Right lung (tissue), 10 donors: ENCODE results near the gene EXOC3. TPM values are rescaled to one million over a fixed set of nuclear protein-coding genes. Genes with fewer than 3 reads are reported as not detected.
A peak's percentile ranks its signal among the peaks of the same experiment; 100 is the strongest.
"Not testable (repeated sequence)": the region's sequence is repeated elsewhere in the genome, so short reads cannot be mapped to it uniquely, and the experiment has no call there.

Experiments
- DNase-seq, 2 donors: peaks; one replicate each; pipeline ENCODE4 v3.0.0-alpha.2; 2013
- long read RNA-seq, 8 donors: transcript quantifications; one replicate each; lab custom pipeline, GENCODE V29; 2026
- polyA plus RNA-seq, 5 donors: library from polyadenylated mRNA; unstranded; fragments of 120-200 nt; gene quantifications; one replicate each; pipeline versions ENCODE4 v1.2.1 to v1.2.3, GENCODE V29; 2013; ENCODE audit warnings: inconsistent platforms in 1 of 5, low replicate concordance in 1 of 5; ENCODE audit not compliant: insufficient read length in 5 of 5, insufficient read depth in 1 of 5

The EXOC3 gene
- 10 to 100 TPM; 43.6 to 59.3 (median 55.2) TPM for polyA plus RNA-seq
- long read RNA-seq, donor 1, partial matches to known transcripts, result 14 of 20 reads
- long read RNA-seq, donor 1, other reads (novel, unspliced or antisense), result 0 of 20 reads
- long read RNA-seq, donor 2, partial matches to known transcripts, result 5 of 7 reads
- long read RNA-seq, donor 2, other reads (novel, unspliced or antisense), result 0 of 7 reads
- long read RNA-seq, donor 3, partial matches to known transcripts, result 8 of 10 reads
- long read RNA-seq, donor 3, other reads (novel, unspliced or antisense), result 0 of 10 reads
- long read RNA-seq, donor 4, partial matches to known transcripts, result 11 of 12 reads
- long read RNA-seq, donor 4, other reads (novel, unspliced or antisense), result 0 of 12 reads
- long read RNA-seq, donor 5, partial matches to known transcripts, result 18 of 23 reads
- long read RNA-seq, donor 5, other reads (novel, unspliced or antisense), result 0 of 23 reads
- long read RNA-seq, donor 6, partial matches to known transcripts, result 0 of 7 reads
- long read RNA-seq, donor 6, other reads (novel, unspliced or antisense), result 0 of 7 reads
- long read RNA-seq, donor 7, transcript EXOC3-209 (13 exons, 2,825 nt), result major isoform, 5 of 9 reads
- long read RNA-seq, donor 7, partial matches to known transcripts, result 0 of 9 reads
- long read RNA-seq, donor 7, other reads (novel, unspliced or antisense), result 0 of 9 reads
- long read RNA-seq, donor 8, partial matches to known transcripts, result 0 of 3 reads
- long read RNA-seq, donor 8, other reads (novel, unspliced or antisense), result 0 of 3 reads

DNA sequence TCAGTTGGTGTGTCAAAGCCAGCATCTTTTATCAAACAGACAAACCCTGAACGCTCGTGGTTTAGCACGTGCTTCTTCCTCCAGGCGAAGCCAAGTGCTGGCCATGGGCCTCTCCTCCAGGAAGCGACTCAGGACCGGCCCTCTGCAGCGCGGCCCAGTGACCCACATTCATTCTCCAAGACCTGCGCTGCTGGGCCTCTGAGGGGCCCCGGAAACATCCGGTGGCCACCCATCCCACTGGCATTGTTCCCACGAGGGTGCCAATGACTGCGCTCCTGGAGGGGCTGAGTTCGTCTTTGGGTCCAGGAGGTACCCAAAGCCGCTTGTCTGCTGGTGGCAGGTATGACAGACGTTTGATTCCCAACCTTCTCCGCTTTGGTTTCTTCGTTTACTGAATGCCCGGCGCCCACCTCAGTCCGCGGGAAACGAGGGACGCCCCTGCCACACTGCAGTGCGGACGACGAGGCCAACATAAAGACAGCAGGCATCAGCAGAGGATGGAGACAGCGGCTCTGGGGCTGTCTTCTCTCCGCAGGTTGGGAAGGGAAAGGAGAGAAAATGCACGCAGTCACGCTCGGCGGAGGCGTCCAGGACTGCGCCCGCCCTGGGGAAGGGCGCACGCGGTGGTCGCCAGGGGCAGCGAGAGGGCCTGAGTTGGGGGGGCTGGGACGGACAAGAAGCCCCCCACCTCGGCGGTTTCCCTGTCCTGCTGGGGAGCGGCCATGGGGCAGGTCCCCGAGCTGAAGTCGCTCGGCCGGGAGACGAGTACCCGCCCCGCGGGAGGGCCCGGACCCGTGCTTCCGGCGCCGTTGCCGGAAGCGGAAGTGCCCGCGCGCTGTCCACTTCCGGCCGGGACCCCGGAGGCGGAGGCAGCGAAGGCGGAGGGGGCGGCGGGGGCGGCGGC is at the start of gene EXOC3:
Gene EXOC3, plus strand, starts transcription at position 842 of the 904 bp plus-strand sequence. CDS start 3,030 bp downstream, outside the sequence.
- DNase-seq, result peak; percentile 67 to 78

DNA sequence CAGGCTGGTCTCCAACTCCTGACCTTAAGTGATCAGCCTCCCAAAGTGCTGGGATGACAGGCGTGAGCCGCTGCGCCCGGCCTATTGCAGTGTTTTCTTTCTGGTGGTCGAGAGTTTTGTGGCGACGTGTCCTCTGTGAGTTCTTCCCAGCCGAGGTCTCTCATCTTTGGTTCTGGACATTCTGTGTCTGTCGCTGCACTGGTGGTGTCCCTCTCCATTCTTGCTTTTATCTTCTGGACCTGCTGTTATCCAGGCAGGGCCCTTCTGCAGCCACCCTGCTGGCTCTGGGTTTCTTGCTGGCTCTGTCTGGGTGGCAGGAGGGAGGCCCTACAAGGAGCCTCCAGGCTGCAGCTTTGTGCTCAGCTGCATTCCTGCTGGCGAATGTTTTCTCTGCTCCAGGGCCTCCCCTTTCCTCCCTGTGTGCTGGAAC is 49.1 kb upstream of the EXOC3 start:
- no peak for DNase-seq

DNA sequence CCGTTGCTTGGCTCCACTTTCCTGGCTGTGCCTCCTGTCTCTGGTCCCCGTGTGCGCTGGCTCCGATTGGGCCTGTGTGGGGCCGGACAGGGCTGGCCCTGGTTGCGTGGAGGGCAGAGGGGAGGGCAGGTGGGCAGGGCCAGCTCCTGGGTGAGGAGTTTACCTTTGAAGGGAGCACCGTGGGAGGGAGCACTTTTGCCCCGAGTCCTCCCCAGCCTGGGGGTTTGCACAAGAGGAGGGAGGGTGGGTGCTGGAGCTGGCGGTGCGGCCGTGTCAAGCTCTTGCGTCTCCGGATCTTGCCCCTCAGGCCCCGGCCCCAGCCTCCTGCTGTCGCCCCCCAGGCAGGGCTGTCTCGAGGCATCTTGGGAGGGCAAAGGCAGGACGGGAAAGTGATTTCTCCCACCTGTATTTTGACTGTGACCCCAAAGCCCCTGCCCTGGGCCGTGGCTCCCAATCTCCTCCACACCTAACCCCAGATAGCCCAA is 48.3 kb upstream of the EXOC3 start:
- DNase-seq, result no peak

DNA sequence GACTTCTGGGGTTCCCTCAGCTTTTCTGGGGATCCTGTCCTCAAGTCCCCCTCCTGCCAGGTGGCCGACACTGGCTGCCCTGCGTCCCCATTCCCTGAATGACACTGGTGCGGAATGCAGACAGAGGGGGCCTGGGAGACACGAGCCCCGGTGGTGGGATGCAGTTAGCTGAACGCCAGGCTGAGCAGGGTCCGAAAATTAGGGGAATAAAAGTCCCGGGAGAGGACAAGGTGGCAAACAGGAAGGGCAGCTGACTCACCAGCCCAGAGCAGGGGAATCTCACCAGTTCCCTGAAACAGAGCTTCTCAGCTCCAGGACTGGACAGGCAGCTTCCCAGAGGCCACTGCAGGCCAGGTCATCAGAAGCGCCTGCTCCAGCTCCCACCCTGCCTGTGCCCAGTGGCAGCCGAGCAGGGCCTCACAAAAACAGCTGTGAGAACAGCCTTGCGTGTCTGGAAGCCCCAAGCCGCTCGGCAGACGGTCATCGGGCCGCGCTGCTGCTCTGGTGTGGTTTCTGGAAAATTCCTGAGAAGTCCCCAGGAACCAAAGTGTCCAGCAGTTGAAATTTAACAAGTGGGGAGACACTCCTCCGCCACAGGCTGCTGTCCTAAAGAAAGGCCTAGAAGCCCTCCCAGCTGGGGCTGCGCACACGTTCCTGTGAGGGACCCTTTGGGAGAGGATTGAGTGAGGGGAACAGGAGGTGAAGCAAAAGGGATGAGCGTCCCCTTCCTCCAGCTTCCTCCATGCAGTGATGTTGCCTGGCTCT is 47.6 kb upstream of the EXOC3 start:
- no peak for DNase-seq

DNA sequence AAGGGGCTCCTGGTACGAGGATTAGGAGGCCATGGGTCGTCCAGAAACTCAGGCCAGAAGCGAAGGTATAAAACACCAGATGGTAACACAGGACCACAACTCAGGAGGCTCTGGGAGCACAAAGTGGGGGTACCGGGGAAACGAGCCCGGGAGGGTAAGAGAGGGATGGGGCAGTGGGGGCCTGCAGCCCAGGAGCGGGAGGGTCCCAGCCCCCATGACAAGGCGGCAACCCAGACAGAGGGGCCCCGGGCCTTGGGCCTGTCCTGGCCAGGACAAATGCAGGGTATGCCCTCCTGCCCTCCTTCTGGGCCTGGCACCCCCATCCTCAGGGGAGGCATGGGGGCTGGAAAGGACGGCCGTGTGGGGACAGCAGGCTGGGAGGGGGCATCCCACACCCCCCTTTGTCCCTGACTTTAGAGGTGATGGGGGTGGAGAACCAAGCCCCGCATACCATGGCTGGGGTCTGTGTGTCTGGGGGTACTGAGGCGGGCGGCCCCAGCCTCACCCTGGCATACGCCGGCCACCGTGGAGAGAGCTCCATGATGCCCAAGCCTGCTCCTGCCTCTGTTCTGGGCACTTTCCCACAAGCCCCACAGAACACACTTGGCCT is 47.0 kb upstream of the EXOC3 start:
- DNase-seq, result no peak

DNA sequence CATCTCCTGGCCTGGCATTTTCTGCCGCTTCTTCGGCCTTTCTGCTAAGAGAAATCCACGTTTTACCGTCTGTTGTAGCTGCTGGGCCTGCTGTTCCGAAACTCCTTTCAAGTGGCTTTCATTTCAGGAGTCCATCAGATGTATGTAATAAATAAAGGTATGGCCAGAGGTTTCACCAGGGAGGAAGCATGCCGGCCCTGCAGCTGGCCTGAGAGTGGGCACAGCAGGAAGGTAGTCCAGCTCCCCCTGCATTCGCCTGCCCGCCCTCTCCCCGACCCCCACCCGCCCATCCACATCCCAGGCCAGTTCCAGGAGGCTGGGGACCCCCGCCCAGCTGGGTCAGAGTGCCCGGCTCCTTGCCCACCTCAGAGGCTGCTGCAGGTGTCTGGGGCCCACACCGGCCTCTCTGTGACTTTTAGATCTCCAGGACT is 46.4 kb upstream of the EXOC3 start:
- DNase-seq, result no peak

DNA sequence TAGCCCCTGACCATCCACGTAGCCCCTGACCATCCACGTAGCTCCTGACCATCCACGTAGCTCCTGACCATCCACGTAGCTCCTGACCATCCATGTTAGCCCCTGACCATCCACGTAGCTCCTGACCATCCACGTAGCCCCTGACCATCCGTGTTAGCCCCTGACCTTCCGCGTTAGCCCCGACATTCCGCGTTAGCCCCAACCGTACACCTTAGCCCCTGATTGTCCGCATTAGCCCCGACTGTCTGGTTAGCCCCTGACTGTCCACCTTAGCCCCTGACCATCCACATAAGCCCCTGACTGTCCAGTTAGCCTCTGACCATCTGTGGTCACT is 44.9 kb upstream of the EXOC3 start:
- not testable (repeated sequence) for DNase-seq

DNA sequence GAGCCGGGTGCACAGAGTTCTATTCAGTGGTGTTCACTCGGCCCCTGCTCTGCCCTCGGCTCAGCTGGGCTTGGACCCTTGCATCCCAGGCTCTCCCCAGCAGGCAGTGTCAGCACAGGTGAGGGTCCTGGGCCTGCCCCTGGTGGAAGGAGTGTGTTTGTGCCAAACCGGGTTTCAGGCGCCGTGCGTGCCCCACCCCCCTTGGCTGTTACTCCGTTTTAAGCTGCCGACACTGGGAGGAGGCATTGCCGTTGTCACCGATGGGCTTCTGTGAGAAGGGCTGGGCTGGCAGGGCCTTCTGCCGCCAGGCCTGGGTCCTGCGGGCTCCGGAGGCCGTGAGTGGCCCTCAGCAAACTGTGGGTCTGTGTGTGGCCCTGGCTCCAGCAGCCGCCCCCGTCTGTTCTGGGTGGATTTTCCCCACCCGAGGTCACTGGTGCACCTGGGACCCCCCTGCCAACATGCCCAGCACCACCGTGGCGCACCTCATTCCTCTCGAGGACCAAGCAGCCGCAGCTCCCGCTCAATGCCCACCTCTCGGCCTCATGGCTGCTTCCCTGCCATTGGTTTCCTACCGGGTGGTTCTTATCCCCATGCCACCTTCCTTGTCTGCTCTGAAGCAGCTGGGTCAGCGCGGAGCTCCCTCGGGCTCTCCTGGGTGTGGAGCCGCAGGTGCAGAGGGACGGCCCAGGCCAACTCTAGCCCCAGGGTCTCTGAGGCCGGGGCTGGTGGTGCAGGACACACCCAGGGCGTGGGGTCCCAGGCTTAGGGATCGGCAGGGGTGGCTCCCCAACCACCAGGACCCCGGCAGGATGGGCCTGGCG is 44.3 kb upstream of the EXOC3 start:
- DNase-seq, result no peak

DNA sequence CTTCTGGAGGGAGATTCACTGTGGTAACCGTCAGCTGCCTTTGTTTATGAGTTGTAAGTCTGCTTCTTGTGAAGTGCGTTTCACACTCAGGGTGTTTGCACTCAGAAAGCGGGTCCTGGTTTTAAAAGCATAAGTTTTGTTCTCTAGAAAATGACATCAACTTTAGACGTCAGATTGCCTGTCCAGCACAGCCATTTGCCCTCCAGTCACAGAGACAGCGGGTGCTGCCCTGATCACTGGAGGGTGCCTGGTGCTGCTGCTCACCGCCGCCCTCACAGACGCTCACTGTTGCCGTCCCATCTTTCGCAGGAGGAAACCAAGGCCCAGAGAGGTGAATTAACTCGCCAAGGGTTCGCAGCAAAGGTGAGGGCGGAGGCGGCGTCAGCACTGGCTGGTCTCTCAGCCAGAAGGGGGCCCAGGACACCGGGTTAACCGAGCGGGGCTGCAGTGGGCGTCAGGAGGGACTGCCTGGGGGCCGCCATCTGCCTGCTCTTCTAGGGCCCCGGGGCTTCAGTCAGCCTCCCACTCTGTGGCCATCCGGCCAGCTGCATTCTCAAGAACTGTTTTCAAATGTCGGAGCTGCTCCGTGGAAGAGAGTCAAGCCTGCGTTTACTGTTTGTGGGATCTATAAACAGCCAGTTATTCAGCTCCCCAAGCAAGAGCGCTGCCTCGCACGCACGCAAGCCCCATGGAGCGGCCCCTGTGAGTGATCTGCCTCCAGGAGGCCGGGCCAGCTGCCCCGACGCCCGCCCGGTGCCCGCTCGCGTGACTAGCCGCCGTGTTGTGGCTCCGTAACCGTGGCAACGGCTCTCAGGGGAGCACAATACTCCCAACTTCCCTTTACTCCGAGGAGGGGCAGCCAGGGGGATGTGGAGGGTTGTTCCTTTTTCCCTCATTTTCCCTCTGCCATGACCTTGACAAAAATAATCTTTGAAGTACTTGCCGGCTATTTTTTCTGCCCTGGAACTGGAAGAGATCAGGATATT is 43.4 kb upstream of the EXOC3 start:
- peak; percentile 88 to 92 for DNase-seq

DNA sequence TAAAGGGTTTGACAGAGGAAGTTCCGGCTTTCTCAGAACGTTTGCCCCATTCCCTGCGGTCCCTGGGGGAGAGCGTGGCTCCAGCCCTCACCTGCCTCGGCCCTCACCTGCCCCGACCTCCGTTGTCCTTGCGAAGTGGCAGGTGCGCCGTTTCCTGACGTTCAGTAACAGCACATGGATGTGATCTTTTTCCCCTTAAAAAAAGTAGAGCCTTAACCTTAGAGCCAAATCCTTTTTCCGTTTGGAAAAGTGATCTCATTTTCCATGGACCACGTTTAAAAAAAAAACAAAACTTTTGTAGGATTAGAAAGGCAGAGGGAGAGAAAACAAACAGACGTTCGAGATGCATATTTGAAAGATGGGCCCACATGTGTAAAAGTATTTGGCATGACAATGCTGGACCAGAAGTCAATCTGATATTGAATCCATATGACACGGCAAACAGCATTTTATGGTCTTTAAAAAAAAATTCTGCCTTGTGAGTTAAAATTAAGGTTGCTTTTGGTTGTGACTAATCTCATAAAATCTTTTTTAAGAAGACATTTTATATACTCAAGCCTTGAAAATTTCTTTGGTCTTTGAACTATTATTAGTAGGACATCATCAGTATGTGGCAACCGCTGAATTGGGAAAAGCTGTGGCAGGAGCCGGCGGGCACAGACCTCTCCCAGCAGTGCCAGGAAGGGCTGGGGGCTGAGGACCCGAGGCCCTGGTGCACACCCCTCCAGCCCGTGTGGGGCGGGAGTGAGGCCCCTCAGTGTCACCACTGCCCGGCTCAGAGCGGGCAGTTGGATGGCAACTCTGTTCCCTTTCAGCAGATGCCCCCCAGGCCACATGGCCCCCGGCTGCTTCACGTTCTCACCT is 42.5 kb upstream of the EXOC3 start:
- no peak for DNase-seq

DNA sequence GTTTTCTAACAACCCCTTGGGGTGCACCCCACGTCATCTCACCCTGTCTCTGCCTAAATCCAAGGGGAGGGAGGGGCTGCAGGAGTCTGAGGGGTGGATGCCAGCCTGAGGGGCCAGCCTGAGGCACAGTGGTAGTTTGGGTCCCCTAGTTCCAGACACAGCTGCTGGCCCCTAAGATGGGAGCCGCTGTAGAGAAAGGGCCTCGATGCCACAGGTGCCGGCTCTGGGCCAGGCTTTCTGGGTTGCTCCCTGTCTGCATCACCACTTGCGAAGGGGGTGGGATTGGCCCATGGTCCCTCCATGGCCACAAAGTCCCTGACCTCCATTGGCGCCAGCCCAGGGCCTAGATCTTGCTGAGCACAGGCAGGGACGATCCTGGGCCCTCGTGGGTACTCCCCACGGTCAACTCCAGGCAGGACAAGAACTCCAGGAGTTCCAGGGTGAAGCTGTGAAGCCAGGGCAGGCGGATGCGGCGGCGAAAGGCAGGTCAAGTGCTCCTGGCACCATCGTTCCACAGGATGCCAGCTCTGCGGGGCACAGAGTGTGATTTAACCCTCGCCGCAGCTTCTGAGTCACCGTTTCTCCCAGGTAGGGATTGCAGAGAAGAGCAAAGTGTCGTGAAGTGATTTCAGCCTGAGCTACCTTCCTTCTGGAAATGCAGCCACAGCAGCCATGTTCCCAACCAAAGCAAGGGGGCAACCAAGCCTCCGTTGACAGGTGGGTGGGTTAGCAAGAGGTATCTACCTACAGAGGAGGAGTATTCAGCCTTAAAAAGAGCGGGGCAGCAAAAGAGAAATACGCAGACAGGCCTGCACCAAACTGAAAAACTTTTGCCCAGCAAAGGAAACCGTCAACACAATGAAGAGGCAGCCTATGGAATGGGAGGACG is 41.6 kb upstream of the EXOC3 start:
- DNase-seq, result no peak

DNA sequence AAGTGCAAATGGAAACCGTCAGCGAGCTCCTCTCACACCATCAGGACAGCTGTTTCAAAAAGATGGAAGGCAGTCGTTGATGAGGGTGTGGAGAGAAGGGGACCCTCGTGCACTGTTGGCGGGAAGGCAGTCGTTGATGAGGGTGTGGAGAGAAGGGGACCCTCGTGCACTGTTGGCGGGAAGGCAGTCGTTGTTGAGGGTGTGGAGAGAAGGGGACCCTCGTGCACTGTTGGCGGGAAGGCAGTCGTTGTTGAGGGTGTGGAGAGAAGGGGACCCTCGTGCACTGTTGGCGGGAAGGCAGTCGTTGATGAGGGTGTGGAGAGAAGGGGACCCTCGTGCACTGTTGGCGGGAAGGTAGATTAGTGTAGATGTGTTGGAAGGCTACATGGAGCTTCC is 40.8 kb upstream of the EXOC3 start:
- not testable (repeated sequence) for DNase-seq

DNA sequence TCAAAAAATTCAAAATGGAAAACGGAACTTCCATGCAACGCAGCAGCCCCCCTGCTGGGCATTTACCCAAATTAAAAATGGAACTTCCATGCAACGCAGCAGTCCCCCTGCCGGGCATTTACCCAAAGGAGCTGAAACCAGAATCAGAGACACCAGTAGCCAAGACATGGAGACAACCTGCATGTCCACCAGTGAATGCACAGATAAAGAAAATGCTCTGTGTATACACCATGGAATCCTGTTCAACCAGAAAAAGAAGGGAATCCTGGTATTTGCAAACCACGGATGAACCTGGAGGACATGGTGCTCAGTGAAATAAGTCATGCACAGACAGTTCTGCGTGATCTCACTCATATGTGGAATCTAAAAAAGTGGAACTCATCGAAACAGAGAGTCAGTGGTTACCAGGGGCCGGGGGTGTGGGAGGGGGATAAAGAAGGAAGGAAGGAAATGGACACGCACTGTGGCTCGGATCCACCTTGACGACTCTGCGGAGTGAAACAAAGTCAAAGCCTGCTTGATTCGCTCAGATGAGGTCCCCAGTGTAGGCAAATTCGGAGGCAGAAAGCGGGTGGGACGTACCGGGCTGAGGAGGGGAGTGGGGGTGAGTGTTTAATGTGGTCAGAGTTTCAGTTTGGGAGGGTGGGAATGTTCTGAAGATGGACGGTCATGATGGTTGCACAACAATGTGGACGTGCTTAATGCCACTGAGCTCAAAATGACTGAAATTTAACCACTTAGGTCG is 40.2 kb upstream of the EXOC3 start:
- DNase-seq, result no peak

DNA sequence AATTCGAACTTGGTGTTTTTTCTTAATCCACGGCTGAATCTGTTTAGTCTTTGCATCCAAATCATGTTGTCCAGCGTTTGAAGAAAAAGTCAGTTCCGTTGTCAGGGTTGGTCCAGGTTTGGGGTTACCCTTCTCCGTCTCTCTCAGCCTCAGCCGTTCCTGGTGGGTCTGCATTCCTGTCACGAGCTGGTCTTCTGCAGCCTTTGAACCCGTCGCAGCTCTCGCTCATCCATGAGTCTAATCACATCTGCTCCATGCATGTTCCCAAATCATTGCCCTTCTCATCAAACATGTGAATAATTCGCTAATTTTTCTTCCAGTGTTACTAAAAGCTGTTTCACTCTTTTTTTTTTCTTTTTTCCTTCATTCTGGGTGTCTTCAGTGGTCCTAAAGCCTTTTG is 39.0 kb upstream of the EXOC3 start:
- DNase-seq, result no peak

DNA sequence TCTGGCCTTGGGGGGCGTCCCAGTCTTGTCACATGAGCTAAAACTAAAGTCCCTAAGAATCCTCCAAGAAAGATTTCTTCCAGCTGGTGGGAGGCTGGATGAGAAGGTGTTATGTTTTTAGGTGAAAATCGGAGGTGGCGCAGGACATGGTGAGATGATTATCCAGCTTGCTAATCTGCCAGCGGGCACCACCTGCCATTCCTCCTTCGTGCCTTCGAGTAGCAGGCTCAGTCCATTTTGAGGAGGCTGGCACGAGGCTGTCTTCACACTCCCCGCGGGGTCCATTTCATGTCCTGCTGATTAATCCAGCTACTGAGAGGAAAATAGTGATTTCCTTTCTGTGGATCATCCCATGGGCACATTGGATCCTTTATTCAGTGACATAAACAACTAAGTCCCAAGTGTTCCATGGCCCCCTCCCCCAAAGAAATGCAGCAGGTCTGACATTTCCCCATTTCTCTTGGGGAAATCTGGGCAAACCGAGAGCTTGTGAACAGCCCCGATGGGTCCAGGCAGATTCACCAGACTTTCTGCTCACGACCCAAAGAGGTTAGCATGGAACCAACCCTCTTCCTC is 38.2 kb upstream of the EXOC3 start:
- no peak for DNase-seq
